IMR-90 (cell line): ENCODE measurements around the gene NFAT5. TPM values are rescaled to one million over a fixed set of nuclear protein-coding genes. Genes with fewer than 3 reads are reported as not detected.

Source experiments
- ATAC-seq: fragments of 200-7000 bp; cut with Tn5 transposase; 2 replicates; pipeline ENCODE4 v1.9.1; 2020; ENCODE audit warnings: low read depth, mild to moderate bottlenecking, moderate library complexity
- BruUV-seq: library from RNA; stranded (reverse); fragments of 400-500 nt; replicated peaks from 2 replicates; lab custom pipeline; 2021; lab: Mats Ljungman, UMichigan
- CTCF ChIA-PET: fragments of 300-600 bp; formaldehyde crosslinking; extraction: SDS; loops from one replicate; lab custom pipeline; 2021; ENCODE audit warnings: antibody characterized with exemption; lab: Yijun Ruan, JAX
- POLR2A ChIA-PET: fragments of 300-600 bp; sonication (Branson Sonifier 250); formaldehyde crosslinking; loops from one replicate; lab custom pipeline; 2022; ENCODE audit warnings: antibody characterized with exemption; ENCODE audit not compliant: unreplicated experiment; lab: Charles Lee
- DNase-seq: peaks from one replicate; pipeline ENCODE4 v3.0.0; 2013
- H2AFZ ChIP-seq: replicated peaks from 2 replicates; pipeline ENCODE3; 2013; ENCODE audit warnings: low read length, mild to moderate bottlenecking; ENCODE audit not compliant: poor library complexity
- H2AK5ac ChIP-seq: 2 replicates; pipeline ENCODE4 v1.6.1; 2013; ENCODE audit warnings: low read depth, low read length, inconsistent platforms
- H2AK9ac ChIP-seq: replicated peaks from 2 replicates; pipeline ENCODE3; 2013; ENCODE audit warnings: mild to moderate bottlenecking, low read depth, low read length, moderate library complexity; ENCODE audit not compliant: poor library complexity
- H2BK120ac ChIP-seq: 2 replicates; pipeline ENCODE4 v1.6.1; 2013; ENCODE audit warnings: low read depth, low read length, inconsistent platforms
- H2BK15ac ChIP-seq: 3 replicates; pipeline ENCODE4 v1.6.1; 2013; ENCODE audit warnings: low read depth, low read length, inconsistent platforms
- H2BK20ac ChIP-seq: 2 replicates; pipeline ENCODE4 v1.6.1; 2013; ENCODE audit warnings: low read depth, mild to moderate bottlenecking, inconsistent platforms, low read length, moderate library complexity
- H2BK5ac ChIP-seq: 2 replicates; pipeline ENCODE4 v1.6.1; 2013; ENCODE audit warnings: mild to moderate bottlenecking, low read depth, low read length, inconsistent platforms; ENCODE audit not compliant: poor library complexity, severe bottlenecking
- H3K14ac ChIP-seq: replicated peaks from 2 replicates; pipeline ENCODE4 v1.6.1; 2013; ENCODE audit warnings: low read depth, low read length, inconsistent platforms
- H3K18ac ChIP-seq: 2 replicates; pipeline ENCODE4 v1.6.1; 2013; ENCODE audit warnings: low read depth, low read length, control low read depth
- H3K23ac ChIP-seq: 2 replicates; pipeline ENCODE4 v1.6.1; 2013; ENCODE audit warnings: low read depth, low read length, inconsistent platforms
- H3K27ac ChIP-seq: 2 replicates; pipeline ENCODE4 v1.5.1; 2013; ENCODE audit warnings: mild to moderate bottlenecking, control low read depth, low read length; ENCODE audit not compliant: insufficient read depth
- H3K27me3 ChIP-seq: 2 replicates; pipeline ENCODE4 v1.6.1; 2013; ENCODE audit warnings: low read length; ENCODE audit not compliant: control insufficient read depth, insufficient read depth
- H3K36me3 ChIP-seq: 2 replicates; pipeline ENCODE4 v1.6.1; 2013; ENCODE audit warnings: low read length, mixed read lengths; ENCODE audit not compliant: control insufficient read depth, insufficient read depth
- H3K4ac ChIP-seq: 2 replicates; pipeline ENCODE4 v1.6.1; 2013; ENCODE audit warnings: low read depth, low read length, inconsistent platforms
- H3K4me1 ChIP-seq: 2 replicates; pipeline ENCODE4 v1.6.1; 2013; ENCODE audit warnings: low read length, mixed read lengths; ENCODE audit not compliant: control insufficient read depth, insufficient read depth
- H3K4me2 ChIP-seq: 2 replicates; pipeline ENCODE4 v1.6.1; 2013; ENCODE audit warnings: low read depth, mild to moderate bottlenecking, control low read depth, low read length, moderate library complexity
- H3K4me3 ChIP-seq: 2 replicates; pipeline ENCODE4 v1.5.1; 2013; ENCODE audit warnings: low read depth, mild to moderate bottlenecking, control low read depth, low read length, moderate library complexity; ENCODE audit not compliant: insufficient read depth
- H3K56ac ChIP-seq: 2 replicates; pipeline ENCODE4 v1.6.1; 2013; ENCODE audit warnings: low read length, inconsistent platforms; ENCODE audit not compliant: insufficient read depth; ENCODE audit errors: extremely low read depth
- H3K79me1 ChIP-seq, 2 experiments: 2 replicates each; pipeline ENCODE4 v1.6.1; 2013; ENCODE audit warnings: low read length in 2 of 2, inconsistent platforms in 1 of 2, low read depth in 1 of 2
- H3K9ac ChIP-seq: 2 replicates; pipeline ENCODE4 v1.6.1; 2013; ENCODE audit warnings: low read depth, low read length, control low read depth
- H3K9me1 ChIP-seq: 2 replicates; pipeline ENCODE4 v1.6.1; 2013; ENCODE audit warnings: low read length, inconsistent platforms; ENCODE audit not compliant: insufficient read depth
- H3K9me3 ChIP-seq: 2 replicates; pipeline ENCODE4 v1.6.1; 2013; ENCODE audit warnings: low read length; ENCODE audit not compliant: control insufficient read depth, insufficient read depth
- H4K20me1 ChIP-seq: 2 replicates; pipeline ENCODE4 v1.6.1; 2013; ENCODE audit warnings: low read length, inconsistent platforms; ENCODE audit not compliant: insufficient read depth
- H4K5ac ChIP-seq: 2 replicates; pipeline ENCODE4 v1.6.1; 2013; ENCODE audit warnings: mild to moderate bottlenecking, low read depth, low read length, control low read depth
- H4K8ac ChIP-seq, 2 experiments: 2 replicates each; pipeline ENCODE4 v1.6.1; 2013; ENCODE audit warnings: low read depth in 2 of 2, low read length in 2 of 2, control low read depth in 1 of 2, inconsistent platforms in 1 of 2
- H4K91ac ChIP-seq: 2 replicates; pipeline ENCODE4 v1.6.1; 2013; ENCODE audit warnings: low read depth, low read length, inconsistent platforms; ENCODE audit not compliant: insufficient read depth
- CEBPB ChIP-seq: IDR thresholded peaks from 2 replicates; pipeline ENCODE4 v1.6.1; 2012; ENCODE audit warnings: low read depth, low read length, improper control_type of control experiment
- MAFK ChIP-seq: IDR thresholded peaks from 2 replicates; pipeline ENCODE4 v1.6.1; 2012; ENCODE audit warnings: low read depth, low read length, improper control_type of control experiment
- MXI1 ChIP-seq: IDR thresholded peaks from 2 replicates; pipeline ENCODE4 v1.6.1; 2012; ENCODE audit warnings: low read depth, mild to moderate bottlenecking, low read length, moderate library complexity, borderline replicate concordance
- POLR2A ChIP-seq: IDR thresholded peaks from 2 replicates; pipeline ENCODE4 v1.6.1; 2012; ENCODE audit warnings: mild to moderate bottlenecking, low read depth, low read length
- RCOR1 ChIP-seq: IDR thresholded peaks from 2 replicates; pipeline ENCODE4 v1.6.1; 2012; ENCODE audit warnings: mild to moderate bottlenecking, low read length, improper control_type of control experiment; ENCODE audit not compliant: insufficient replicate concordance
- RFX5 ChIP-seq: IDR thresholded peaks from 2 replicates; pipeline ENCODE4 v1.8.0; 2012; ENCODE audit warnings: low read depth, mild to moderate bottlenecking, low read length, moderate library complexity
- SMC3 ChIP-seq: fragments of 150-350 bp; IDR thresholded peaks from 2 replicates; pipeline ENCODE4 v1.6.1; 2016; ENCODE audit warnings: low read depth, mild to moderate bottlenecking, antibody characterized with exemption, low read length, moderate library complexity
- WGBS, 2 experiments: methylation state at CpG; one replicate each; pipeline versions ENCODE4 v1.1.5 to v1.1.7; 2013; ENCODE audit warnings: missing lambda C conversion rate in 2 of 2; ENCODE audit not compliant: insufficient read length in 1 of 2; ENCODE audit errors: extremely low coverage in 2 of 2; 5-methylcytosine and 5-hydroxymethylcytosine counted together
- dilution Hi-C: fragments of 300-500 bp; cut with HindIII; formaldehyde crosslinking; loops from one replicate; pipeline ENCODE4 v1.14.3; 2018; ENCODE audit warnings: low sequenced_read_pairs; ENCODE audit not compliant: unreplicated experiment
- in situ Hi-C: fragments of 300-500 bp; cut with MboI; formaldehyde crosslinking; loops from 3 replicates; pipeline ENCODE4 v1.14.3; 2019; ENCODE audit warnings: low sequenced_read_pairs, inconsistent platforms, mixed read lengths
- intact Hi-C: fragments of 100-400 bp; cut with micrococcal nuclease; formaldehyde crosslinking; loops from 2 replicates; pipeline ENCODE4 v1.10.0; 2022
- polyA plus RNA-seq, 3 experiments: library from polyadenylated mRNA; depleted of rRNA; stranded (reverse); fragments of >200 nt; gene quantifications; 2 replicates each; pipeline ENCODE4 v1.2.3, GENCODE V29; 2012; ENCODE audit warnings: low replicate concordance in 1 of 3
- total RNA-seq: library from RNA; depleted of rRNA; stranded (reverse); fragments of >200 nt; gene quantifications from 2 replicates; pipeline ENCODE4 v1.2.3, GENCODE V29; 2012

Gene NFAT5
- total and polyA plus RNA-seq, 2 of the 4 experiments (the other 2 are of a cell fraction) = 10.9 to 20.1 TPM

DNA sequence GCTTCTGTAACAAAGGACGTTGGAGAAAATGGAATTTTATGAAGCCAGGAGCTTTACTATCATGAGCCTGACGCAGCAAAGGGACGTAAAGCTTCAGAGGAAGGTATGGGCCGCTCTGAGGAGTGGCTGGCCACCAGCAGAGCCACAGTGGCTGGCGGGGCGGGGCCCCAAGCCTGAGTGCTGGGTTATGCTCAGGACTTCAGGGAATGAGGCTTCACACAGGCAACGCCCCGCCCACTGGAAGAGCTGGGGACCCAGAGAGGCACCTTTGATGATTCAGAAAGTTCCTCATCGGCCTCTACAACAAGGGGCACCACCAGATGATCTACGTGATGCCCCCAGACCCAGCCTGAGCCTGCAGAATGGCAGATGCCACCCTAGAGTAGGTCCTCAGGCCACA is 180.2 kb downstream of the NFAT5 start:
- H4K20me1 ChIP-seq = peaks cover 6% of the 10 kb centered on the region; the same call in 1 of the 2 replicates
- CTCF ChIA-PET = no interaction called here

More for the DNA sequence above, 180.2 kb downstream of the NFAT5 start:
- Histone ChIP-seq H2BK5ac (no peak overlapping the region), H3K9me1 (0 out of 2 replicates have a peak, but pooled peaks cover 5% of the 10 kb centered on the region), H4K91ac (no peak overlapping the region), H4K8ac (no peak overlapping the region), H3K4me2 (no peak overlapping the region), H3K27me3 (no peaks in the 10 kb centered on the region), H3K23ac (no peak overlapping the region), H3K9ac (no peak overlapping the region), H2AFZ (no peak overlapping the region), H3K27ac (no peak overlapping the region), H3K36me3 (peaks cover 76% of the 10 kb centered on the region), H3K56ac (no peak overlapping the region), H3K4ac (no peak overlapping the region), H2BK15ac (no peak overlapping the region), H3K4me3 (no peak overlapping the region), H4K5ac (no peak overlapping the region), H3K4me1 (peaks cover 2% of the 10 kb centered on the region; the same call in 1 of the 2 replicates), H2BK20ac (no peak overlapping the region), H3K14ac (no peak overlapping the region), H3K18ac (no peak overlapping the region), H2AK5ac (no peak overlapping the region), H3K79me1 (peaks cover 37 to 58% of the 10 kb centered on the region in 2 experiments), H2AK9ac (no peak overlapping the region), H2BK120ac (no peak overlapping the region), H3K9me3 (no peaks in the 10 kb centered on the region)
- dilution Hi-C loops = no loop called here
- no peak for DNase-seq
- no peak for ATAC-seq
- in situ Hi-C loops = no loop called here
- POLR2A ChIA-PET = no interaction called here
- intact Hi-C loops = no loop called here
- TF ChIP-seq POLR2A (no peak), RFX5 (no peak), MAFK (no peak), CEBPB (no peak), SMC3 (no peak), RCOR1 (no peak), MXI1 (no peak)
- BruUV-seq = no TSS peak
- WGBS, 2 experiments = 93% methylated on average over 8 of the region's 10 CpGs; no CpG with 5 or more reads in 1 of the 2 experiments
